Ovary (tissue), 9 donors: ENCODE measurements around the gene ANKRD60. TPM values are rescaled to one million over a fixed set of nuclear protein-coding genes. Genes with fewer than 3 reads are reported as not detected.

ENCODE experiments used
- DNase-seq, 5 donors: peaks; one replicate each; pipeline ENCODE4 v3.0.0-alpha.2; 2019 to 2020
- H3K27ac ChIP-seq, 2 donors: fragments of 200-600 bp; one replicate each; pipeline versions ENCODE4 v1.5.1 to v1.8.0; 2019 to 2022
- H3K27me3 ChIP-seq: fragments of 200-600 bp; one replicate; pipeline ENCODE4 v1.8.0; 2022
- H3K36me3 ChIP-seq: fragments of 200-600 bp; sonication (generic); one replicate; pipeline ENCODE4 v1.5.1; 2019
- H3K4me1 ChIP-seq: one replicate; pipeline ENCODE4 v1.8.1; 2013; ENCODE audit warnings: mild to moderate bottlenecking, moderate library complexity; ENCODE audit not compliant: insufficient read depth
- H3K4me3 ChIP-seq: fragments of 200-600 bp; sonication (generic); one replicate; pipeline ENCODE4 v1.5.1; 2017
- H3K9me3 ChIP-seq, 2 donors: fragments of 200-600 bp in 1 of 2; sonication (generic) in 1 of 2; one replicate each; pipeline versions ENCODE4 v1.5.1 to v1.8.1; 2013 to 2019; ENCODE audit warnings: mild to moderate bottlenecking in 1 of 2, moderate library complexity in 1 of 2
- CTCF ChIP-seq, 3 donors: fragments of 450-650 bp in 2 of 3; fragments of 200-600 bp in 1 of 3; IDR thresholded peaks; one replicate each; pipeline versions ENCODE4 v1.5.1 to v1.8.0; 2016 to 2022; ENCODE audit warnings: antibody characterized with exemption in 3 of 3, mild to moderate bottlenecking in 1 of 3
- EP300 ChIP-seq: sonication (generic); formaldehyde crosslinking; IDR thresholded peaks from one replicate; pipeline ENCODE4 v1.6.1; 2017; ENCODE audit warnings: antibody characterized with exemption
- POLR2A ChIP-seq: fragments of 450-650 bp; IDR thresholded peaks from one replicate; pipeline ENCODE4 v1.6.1; 2017; ENCODE audit warnings: antibody characterized with exemption, mild to moderate bottlenecking, moderate library complexity
- WGBS, 3 donors: extraction: QIAGEN DNeasy Blood & Tissue Kit in 1 of 3; methylation state at CpG; one replicate each; pipeline versions ENCODE4 v1.1.5 to v1.1.7; 2013 to 2017; 5-methylcytosine and 5-hydroxymethylcytosine counted together
- intact Hi-C, 4 donors: fragments of 100-400 bp; cut with DNase I; formaldehyde crosslinking; loops; one replicate each; pipeline versions ENCODE4 v1.11.0 to v1.15.1; 2022 to 2023
- polyA plus RNA-seq, 2 donors: library from polyadenylated mRNA; stranded (reverse); fragments of 200-250 nt in 1 of 2; fragments of 350-450 nt in 1 of 2; fragmentation: Illumina TruSeq in 1 of 2; extraction: RNeasy Lipid Tissue Mini Kit (QIAGEN cat#74804) in 1 of 2; gene quantifications; one replicate each; pipeline ENCODE4 v1.2.3, GENCODE V29; 2013 to 2014
- total RNA-seq, 7 donors: library from RNA; depleted of rRNA in 2 of 7; stranded (reverse); fragments of >200 nt in 2 of 7; fragmentation: NEBNext Ultra II Directional in 3 of 7; extraction: Animal tissue kit (Norgen Biotek cat#: 25700) in 3 of 7; gene quantifications; one replicate each; pipeline versions ENCODE4 v1.1.0 to v1.2.4, GENCODE V29; 2016 to 2023
- donor health status: DM: no; HTN: no; CAD: no; lungs with moderate emphysema.
- donor health status: DM: no; HTN: no; CAD: no.
- donor health status: Bipolar disorder and iron deficiency.
- donor health status: DM: yes; HTN: yes; CAD: no.
- donor health status: DM: no; HTN: no; CAD: no.
- donor health status: DM: yes; HTN: yes; CAD: no.

Gene ANKRD60
- total and polyA plus RNA-seq, 9 donors: not detected

- Histone ChIP-seq H3K27ac (no peak overlapping the region), H3K27me3 (no peaks in the 10 kb centered on the region), H3K4me3 (no peak overlapping the region), H3K4me1 (no peaks in the 10 kb centered on the region), H3K9me3 (no peaks in the 10 kb centered on the region), H3K36me3 (no peaks in the 10 kb centered on the region)
- intact Hi-C loops: no loop called here
- no peak for TF ChIP-seq POLR2A
- no peak for TF ChIP-seq EP300
- no peak for TF ChIP-seq CTCF (IDR thresholded peaks at IDR 0.05)
- no peak for DNase-seq
Measured at GRCh38 chr20:58254890-58255289, 26.4 kb upstream of the ANKRD60 start.

- Histone ChIP-seq H3K9me3 (no peaks in the 10 kb centered on the region), H3K27me3 (no peaks in the 10 kb centered on the region), H3K27ac (no peak overlapping the region), H3K4me1 (no peaks in the 10 kb centered on the region), H3K36me3 (no peaks in the 10 kb centered on the region), H3K4me3 (no peak overlapping the region)
- intact Hi-C loops: no loop called here
- 85 to 90% (median 88%) methylated on average over 2 of the region's 2 CpGs for WGBS, 3 donors
- no peak for DNase-seq
- no peak for TF ChIP-seq POLR2A
- TF ChIP-seq CTCF (IDR thresholded peaks at IDR 0.05): no peak
- no peak for TF ChIP-seq EP300
Measured at GRCh38 chr20:58251979-58252591, 23.6 kb upstream of the ANKRD60 start.

GRCh38 chr20:58251348-58251978, 23.0 kb upstream of the ANKRD60 start:
- Histone ChIP-seq H3K36me3 (no peaks in the 10 kb centered on the region), H3K9me3 (no peaks in the 10 kb centered on the region), H3K4me3 (no peak overlapping the region), H3K27ac (no peak overlapping the region), H3K4me1 (no peaks in the 10 kb centered on the region), H3K27me3 (no peaks in the 10 kb centered on the region)
- TF ChIP-seq EP300 (no peak), CTCF (IDR thresholded peaks at IDR 0.05) (no peak), POLR2A (no peak)
- WGBS, 3 donors: 84 to 89% (median 85%) methylated on average over 8 of the region's 8 CpGs
- DNase-seq: no peak
- intact Hi-C loops: no loop called here

GRCh38 chr20:58246346-58246745, 17.9 kb upstream of the ANKRD60 start:
- H3K4me1 ChIP-seq: no peaks in the 10 kb centered on the region
- DNase-seq: no peak
- no peak overlapping the region for H3K27ac ChIP-seq
- 56 to 65% (median 59%) methylated on average over 9 of the region's 9 CpGs for WGBS, 3 donors
- H3K9me3 ChIP-seq: no peaks in the 10 kb centered on the region
- H3K4me3 ChIP-seq: no peak overlapping the region
- H3K27me3 ChIP-seq: no peaks in the 10 kb centered on the region
- no peak for TF ChIP-seq EP300
- TF ChIP-seq CTCF (IDR thresholded peaks at IDR 0.05): peak in 1 of 3 donors; percentile 9
- no peak for TF ChIP-seq POLR2A
- no peaks in the 10 kb centered on the region for H3K36me3 ChIP-seq
- intact Hi-C loops: no loop called here
